ENCODE measurements around the gene NCBP2.
A peak's percentile ranks its signal among the peaks of the same experiment; 100 is the strongest.

Gene NCBP2

GRCh38 chr3:196932600-196932999 is 9.7 kb downstream of the NCBP2 start:
- DNase-seq = no peak

DNA sequence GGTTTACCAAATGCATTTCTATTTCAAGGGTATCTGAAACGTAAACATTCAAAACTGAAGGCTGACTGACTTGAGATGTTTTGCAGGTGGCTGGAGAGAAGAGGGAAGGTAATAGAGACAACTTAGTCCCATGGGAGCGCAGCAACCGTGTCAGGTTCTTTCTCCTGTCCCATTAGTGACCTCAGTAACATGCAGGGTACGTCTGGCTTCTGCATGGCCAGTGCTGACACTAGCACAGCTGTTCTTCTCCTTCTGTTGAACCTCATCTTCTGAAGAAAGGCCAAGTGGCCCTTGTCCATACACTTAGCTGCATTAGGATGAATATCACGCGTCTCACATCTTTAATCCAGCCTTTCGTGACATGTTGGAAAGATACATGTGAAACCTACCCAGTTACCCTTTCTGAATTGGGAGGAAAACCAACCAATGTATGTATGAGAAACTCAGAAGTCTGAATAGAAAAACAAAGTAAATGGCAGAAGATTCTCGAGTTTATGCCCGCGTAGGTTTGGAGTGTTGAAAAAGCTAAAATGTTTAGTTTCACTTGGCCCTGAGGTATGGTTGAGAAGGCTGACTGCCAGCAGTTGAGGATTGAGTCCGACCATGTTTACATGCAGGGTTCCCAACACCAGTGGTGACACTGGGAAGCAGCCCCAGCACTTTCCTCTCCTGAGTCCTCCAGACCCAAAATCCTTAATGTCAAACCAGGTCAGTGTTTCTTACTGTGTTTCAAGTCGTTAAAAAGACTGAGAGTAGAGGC is 10.3 kb downstream of the NCBP2 start:
- no peak for DNase-seq

GRCh38 chr3:196931157-196931556 is 11.2 kb downstream of the NCBP2 start:
- DNase-seq = no peak

DNA sequence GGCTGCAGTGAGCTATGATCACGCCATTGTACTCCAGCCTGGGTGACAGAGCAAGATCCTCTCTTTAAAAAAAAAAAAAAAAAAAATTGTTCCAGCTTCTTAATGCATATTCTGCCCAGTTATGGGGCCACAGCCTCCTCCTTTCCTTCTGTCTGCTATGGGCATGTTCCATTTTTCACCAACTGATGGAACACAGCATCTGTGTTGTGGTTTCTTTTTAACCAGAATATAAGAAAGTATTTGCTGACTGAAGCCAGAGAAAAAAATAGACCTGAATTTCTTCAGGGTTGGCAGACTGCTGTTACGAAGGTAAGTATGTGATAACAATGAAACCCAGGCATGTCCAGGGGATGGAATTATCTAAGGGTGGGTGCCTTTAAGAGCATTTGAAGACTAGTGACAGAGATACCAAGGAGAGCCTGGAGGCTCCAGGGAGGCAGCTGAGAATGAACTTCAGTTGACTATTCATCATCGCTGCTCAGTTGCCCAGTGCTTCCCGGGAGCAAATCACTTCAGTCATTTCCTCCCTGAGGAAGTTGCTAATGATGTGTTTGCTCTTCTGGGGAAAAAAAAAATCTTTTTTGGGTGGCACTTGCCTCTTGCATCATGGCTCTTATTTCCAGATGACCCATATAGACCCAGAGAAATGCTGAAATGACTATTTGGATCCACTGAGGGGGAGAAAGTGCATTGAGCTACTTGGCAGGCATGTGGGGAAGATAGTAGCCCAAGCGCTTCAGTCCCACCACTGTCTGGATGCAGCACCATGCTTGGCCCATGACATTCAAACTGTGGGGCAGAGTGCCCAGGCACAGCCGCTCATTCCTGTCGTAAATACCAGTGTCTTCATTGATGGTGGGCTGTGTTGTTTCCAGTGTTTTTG is 14.5 kb downstream of the NCBP2 start:
- no peak for DNase-seq

GRCh38 chr3:196920733-196921132 is 21.6 kb downstream of the NCBP2 start:
- DNase-seq = no peak

- DNase-seq = no peak
Measured at GRCh38 chr3:196918968-196919367, 23.4 kb downstream of the NCBP2 start.

DNA sequence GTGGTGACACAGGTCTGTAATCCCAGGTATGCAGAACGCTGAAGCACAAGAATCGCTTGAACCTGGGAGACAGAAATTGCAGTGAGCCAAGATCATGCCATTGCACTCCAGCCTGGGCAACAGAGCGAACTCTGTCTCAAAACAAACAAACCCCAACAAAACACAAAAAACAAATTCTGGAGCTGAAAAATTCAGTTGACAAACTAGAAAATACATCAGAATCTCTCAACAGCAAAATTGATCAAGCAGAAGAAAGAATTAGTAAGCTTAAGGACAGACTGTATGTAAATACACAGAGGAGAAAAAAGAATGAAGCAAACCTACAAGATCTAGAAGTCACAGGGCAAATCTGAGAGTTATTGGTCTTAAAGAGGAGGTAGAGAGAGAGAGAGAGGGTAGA is 25.3 kb downstream of the NCBP2 start:
- no peak for DNase-seq

GRCh38 chr3:196916221-196916620 is 26.1 kb downstream of the NCBP2 start:
- DNase-seq = no peak

GRCh38 chr3:196915375-196915774 is 27.0 kb downstream of the NCBP2 start:
- DNase-seq = no peak

DNA sequence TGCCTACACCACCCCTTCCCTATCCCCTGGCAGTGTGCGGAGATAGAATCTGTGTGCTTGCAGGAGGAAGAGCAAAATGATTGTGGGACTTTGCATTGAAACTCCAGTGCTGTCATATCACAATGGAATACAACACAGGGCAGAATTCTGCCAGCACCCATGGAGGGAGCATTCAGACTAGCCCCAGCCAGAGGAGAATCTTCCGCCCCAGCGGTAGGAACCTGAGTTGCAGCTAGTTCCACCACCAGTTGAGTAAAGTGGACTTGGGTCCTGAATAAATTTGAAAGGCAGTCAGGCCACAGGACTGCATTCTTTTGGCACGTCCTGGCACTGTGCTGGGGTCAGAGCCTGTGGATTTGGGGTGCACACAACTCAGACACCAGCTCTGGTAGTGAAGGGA is 27.5 kb downstream of the NCBP2 start:
- no peak for DNase-seq

DNA sequence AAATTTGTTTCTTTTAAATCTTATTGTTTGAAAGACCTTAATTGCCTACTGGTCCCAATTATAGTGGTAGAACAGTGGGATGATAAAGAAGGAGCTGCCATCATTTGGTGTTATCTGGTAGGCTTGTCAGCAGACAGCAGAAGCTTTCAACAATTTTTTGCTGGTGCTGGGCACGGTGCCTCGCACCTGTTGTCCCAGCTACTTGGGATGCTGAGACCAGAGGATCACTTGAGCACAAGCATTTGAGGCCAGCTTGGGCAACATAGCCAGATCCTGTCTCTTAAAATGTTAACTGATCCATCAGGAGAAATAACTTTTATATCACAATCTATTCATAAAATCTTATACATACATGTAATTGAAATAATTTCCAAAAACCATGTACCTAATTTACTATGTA is 38.6 kb downstream of the NCBP2 start:
- DNase-seq = no peak

- DNase-seq = no peak
Measured at GRCh38 chr3:196902296-196902695, 40.0 kb downstream of the NCBP2 start.

DNA sequence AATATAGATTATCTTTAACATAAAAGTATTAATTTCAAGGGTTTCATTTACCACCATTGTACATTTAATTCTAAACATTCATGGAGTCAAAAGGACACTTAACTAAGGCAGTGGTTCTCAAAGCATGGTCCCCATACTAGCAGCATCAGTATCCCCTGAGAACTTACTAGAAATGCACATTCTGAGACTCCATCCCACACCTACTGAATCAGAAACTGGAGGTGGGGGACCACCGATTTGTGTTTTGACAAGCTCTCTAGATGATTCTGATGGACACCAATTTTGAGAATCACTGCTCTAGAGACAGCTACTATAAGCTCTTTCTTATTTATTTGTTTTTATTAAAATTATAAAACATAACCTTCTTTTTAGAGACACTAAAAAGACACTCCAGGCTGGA is 40.6 kb downstream of the NCBP2 start:
- DNase-seq = no peak

- DNase-seq = no peak
Measured at GRCh38 chr3:196896229-196896628, 46.1 kb downstream of the NCBP2 start.

GRCh38 chr3:196894557-196895295 is 47.6 kb downstream of the NCBP2 start:
- no peak for DNase-seq

DNA sequence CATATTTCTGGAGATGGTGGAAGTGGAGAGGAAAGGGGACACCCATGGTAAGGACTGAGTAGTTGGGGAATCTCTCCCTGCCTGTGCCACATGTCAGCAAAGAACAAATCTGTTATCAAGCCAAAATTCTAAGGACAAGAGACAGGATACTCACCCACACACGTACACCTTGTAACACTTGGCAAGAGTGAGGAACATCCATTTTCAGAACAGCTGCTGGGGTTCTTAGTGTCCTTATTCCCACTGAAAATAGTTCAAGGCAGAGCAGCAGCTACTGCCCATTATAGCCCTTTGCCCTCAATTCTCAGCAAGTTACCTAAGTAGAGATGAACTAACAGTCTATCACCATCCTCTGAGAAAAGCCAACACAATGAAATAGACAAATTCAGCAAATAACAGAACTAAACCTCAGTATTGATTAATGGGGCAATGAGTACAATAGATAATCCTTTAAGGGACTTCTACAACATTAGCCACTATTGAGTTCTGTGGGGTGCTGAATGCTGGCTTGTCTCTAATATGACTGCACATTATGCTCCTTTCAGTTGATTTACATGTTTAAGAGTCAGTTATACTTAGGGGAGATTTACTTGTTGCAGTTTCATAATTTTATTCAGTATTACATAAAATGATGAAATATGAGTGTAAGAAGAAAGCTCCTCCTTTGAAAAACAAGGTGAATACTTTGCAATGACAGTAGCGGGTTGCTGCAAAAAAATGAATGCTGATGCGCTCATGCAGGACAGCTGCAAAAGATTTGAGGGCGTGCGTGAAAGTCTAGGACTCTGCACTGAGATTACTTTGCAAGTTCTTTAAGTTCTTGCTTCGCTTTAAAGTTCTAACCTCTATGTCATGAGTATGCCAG is 52.3 kb downstream of the NCBP2 start:
- DNase-seq = peak; percentile 29

DNA sequence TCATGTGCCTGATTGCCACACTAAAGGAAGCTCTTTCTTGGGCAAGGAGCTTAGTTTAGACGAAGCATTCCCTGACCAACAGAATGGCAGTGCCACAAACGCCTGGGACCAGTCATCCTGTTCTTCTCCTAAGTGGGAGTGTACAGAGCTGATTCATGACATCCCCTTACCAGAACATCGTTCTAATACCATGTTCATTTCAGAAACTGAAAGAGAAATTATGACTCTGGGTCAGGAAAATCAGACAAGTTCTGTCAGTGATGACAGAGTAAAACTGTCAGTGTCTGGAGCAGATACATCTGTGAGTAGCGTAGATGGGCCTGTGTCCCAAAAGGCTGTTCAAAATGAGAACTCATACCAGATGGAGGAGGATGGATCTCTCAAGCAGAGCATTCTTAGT is 56.2 kb downstream of the NCBP2 start:
- DNase-seq = no peak

All from fibroblast of skin of right biceps (primary cell).